NCI-H345 (cell line): Measurements from ENCODE around the gene AIP.

Experiments
- DNase-seq: peaks from one replicate; lab custom pipeline; 2025; lab: John Stamatoyannopoulos, UW

Gene AIP

DNA sequence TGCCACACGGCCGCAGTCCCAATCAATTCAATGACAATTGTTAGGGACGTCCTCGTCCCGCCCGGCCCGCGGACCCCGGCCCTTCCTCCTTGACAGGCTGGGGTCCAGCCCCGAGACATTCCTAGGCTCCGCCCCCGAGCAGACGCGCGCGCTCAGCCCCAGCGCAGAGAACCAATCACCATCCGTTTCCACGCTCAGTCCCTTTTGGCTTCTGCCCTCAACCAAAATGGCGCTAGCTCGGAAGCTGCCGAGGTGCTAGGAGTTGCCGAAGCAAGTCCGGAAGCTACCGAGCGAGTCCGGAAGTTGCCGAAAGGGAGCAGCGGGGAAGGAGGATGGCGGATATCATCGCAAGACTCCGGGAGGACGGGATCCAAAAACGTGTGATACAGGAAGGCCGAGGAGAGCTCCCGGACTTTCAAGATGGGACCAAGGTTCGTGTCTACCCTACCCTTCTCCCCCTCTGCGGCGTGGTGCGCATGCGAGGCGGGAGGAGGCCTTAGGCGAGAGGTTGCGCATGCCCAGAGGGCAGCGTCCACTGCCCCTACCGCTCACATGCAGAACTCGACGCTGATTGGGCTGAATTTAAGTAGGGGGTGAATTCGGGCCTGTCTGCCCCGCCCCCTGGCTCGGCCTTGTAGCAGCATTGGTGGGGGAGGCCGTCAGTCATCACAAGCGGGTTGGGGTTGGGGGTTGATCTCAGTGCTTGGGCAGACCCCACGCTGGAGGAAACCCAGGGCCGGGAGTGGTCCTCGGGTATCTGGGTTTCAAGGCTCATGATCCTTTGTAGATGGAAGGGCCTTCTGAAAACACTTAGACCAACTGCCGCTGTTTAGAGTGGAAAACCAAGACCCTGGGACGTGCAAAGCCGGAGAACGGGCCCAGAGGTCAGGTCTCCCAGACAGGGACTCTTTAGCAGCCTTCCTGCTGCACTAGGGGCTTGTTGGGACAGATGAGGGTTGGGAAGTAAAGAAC lies at the start of gene AIP:
AIP (plus strand) TSS at position 200 of the 972 bp plus-strand sequence; CDS start at position 333, 133 bp downstream.
- DNase-seq = peak; percentile 99

- DNase-seq = no peak
Measured at GRCh38 chr11:67433536-67434394, 49.1 kb upstream of the AIP start.

DNA sequence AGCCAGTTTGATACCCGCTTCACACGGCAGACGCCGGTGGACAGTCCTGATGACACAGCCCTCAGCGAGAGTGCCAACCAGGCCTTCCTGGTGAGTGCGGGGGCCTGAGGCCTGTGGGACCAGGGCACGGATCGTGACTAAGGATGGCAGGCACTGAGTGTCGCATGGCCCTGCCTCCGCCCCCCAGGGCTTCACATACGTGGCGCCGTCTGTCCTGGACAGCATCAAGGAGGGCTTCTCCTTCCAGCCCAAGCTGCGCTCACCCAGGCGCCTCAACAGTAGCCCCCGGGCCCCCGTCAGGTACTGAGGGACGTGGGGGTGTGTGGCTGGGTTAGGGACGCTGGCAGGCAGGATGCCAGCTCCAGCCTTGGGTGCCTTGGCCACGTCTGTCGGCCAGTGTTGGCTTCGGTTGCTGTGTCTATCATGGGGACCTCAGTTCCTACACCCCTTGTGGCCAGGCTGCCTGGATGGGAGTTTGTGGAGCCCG lies 48.4 kb upstream of the AIP start:
- DNase-seq = no peak

- no peak for DNase-seq
Measured at GRCh38 chr11:67435031-67435726, 47.6 kb upstream of the AIP start.

GRCh38 chr11:67435727-67436458 lies 46.9 kb upstream of the AIP start:
- no peak for DNase-seq

GRCh38 chr11:67436459-67437081 lies 46.3 kb upstream of the AIP start:
- no peak for DNase-seq

- no peak for DNase-seq
Measured at GRCh38 chr11:67437082-67437808, 45.6 kb upstream of the AIP start, which contains the start of gene PTPRCAP. PTPRCAP (minus strand) TSS chr11:67437682; CDS start chr11:67437619, 63 bp downstream.

DNA sequence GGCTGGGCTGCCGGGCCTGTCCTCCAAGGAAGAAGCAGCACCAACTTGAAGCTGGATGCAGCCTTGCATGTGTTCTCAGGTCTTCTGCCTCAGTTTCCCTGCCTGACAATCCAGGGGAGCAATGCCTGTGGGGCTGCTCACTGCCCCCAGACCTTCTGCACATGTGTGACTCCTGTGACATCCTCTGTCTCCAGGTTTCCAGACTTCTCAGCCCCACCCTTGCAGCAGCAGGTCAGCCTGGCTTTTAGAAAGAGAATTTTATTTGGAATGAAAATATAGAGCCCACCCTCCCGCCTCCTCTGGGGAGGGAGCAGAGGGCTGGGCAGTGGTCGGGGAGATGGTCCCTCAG lies 45.0 kb upstream of the AIP start:
- DNase-seq = no peak

DNA sequence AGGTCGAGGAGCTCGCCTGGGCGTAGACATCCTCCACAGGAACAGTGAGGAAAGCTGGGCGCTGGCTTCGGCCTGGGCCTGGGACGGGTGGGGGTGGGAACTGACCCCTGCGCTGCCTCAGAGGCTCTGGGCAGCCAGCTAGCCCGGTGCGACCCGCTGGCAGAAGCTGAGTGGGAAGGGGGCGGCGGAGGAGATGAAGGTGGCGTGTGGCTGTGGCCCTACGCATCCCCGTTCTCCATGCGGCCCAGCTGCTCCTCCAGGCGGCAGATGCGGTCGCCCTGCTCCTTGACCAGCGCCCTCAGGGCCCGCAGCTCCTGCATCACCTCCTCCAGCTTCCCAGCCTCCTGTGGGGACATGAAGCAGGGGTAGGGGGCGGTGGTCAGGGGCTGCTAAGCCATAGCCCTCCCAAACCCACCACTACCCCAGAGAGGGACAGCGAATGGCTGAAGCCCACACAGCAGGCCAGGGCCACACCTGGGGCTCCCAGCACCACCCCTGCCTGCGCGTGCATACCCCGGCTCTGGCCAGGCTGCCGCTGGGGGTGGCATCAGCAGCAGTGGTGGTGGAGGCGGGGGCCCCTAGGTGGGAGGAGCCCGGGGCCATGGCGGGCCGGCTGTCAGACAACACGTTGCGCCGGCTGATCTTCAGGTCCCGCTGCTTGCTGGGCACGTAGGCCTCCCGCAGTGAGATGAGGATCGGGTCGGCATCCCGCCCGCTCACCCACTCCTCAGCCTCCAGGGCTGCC lies 44.5 kb upstream of the AIP start:
- DNase-seq = no peak

DNA sequence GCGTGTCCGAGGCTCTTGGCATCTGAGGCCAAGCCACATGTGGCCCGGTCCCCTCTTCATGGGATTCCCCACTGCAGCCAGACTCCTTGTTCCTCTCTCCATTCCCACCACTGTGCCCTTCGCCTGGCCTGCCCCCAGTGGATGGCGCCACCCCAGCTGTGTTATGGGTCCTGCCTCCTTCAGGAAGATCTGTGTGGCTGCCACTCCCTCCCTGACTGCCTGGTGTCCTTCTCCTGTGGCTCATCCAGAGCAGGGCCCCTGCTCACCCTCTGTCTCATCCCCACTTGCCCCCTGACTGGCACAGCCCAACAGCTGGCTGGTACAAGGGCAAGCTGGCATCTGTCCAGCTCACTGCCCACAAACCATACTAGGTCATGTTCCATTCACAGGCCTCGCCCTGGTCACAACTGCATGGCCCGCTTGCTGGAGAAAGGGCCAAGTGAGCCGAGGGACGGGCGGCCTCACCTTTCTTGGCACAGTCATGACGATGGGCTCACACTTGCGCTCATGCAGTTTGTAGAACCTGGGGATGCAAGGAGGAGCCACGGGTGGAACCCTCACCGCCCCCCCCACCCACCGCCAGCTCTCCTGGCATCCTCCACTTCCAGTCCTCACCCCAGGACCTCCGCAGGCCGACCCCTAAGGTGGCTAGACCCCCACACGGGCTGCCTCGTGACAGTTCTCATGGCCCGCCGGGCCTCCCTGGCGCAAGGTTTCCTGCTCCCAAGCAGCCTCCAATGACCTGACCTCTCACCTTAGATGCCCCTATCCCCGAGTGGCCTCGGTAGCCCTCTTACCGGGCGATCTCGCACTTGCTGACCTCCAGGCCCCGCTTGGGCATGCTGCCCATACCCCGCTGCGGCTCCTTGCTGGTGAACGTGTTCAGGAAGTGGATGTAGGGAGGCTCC lies 43.3 kb upstream of the AIP start:
- no peak for DNase-seq

DNA sequence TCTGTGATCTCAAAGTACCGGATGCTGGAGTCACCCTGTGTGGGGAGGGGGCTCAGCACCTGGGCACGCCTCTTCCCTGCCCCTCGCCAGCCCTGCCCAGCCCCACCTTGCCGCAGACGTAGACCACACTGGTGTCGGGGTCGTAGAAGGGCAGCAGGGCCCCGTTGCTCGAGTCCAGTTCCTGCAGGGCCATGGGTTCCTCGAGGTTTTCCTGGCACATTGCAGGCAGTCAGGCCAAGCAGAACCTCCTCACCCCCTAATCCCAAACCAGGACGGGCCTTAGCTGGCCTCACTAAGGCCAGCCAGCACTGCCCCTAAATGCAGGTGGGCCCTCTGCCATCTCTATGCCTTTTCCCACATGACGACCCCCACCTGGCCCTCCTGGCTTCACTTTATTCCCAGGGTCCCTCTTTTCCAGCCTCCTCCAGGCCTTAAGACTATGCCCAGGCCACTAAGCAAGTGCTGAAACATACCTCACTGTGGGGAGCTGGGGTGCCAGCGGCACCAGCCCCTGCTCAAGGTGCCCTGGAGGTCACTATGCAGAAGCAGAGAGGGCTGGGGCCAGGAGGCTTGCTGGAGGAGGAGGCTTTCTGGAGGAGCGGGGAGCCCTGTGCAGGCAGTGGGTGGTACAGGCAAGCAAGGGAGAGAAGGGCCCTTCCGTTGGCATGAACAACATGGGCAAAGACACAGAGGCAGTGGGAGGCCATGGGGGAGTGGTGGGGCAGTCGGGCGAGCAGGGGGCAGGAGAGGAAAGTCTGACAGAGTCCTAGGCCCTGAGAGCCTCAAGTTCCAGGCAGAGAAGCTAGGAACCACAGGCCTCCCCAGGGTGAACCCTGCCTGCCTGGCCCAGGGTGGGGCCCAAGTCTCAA lies 42.4 kb upstream of the AIP start:
- DNase-seq = no peak

- DNase-seq = no peak
Measured at GRCh38 chr11:67441098-67441563, 41.7 kb upstream of the AIP start.

- DNase-seq = no peak
Measured at GRCh38 chr11:67441731-67442351, 41.0 kb upstream of the AIP start.

DNA sequence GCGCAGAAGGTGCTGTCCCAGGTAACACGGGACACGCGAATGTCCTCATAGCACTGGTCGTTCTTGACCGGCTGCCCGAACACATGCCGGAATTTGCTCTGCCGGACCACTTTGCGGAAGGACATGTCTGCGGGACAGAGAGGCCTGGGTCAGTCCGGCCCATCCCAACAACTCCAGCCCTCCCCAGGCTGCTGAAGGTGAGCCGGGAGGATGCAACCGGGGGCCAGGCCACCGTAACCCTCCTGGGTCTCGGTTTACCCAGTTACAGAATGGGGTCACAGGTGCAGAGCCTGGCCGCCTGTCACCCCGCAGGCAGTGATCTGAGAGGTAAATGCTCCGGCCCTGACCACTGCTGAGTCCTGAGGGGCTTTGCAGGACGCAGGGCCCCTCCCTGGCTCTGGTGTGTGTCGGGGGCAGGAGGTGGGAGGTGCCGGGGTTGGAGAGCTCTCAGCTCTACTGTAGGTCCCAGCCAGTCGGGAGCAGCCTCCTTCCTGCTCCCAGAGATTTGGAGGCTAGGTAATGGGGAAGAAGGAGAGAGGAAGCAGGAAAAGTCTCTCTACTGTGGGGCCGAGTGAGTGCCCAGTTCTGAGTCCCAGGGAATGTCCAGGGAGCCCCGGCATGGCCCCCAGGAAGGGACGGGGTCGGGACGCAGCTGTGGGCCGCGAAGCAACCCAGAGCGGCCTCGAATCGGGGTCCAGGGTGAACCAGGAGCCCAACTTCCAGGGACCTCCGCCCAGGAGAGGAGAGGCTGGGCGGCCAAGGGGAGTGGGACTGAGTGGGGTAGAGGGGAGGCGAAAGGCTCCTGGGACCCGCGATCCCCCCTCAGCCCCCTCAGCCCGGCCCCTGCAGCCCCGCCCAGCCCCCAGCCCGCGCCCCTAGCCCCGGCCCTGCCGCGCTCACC lies 40.1 kb upstream of the AIP start:
- DNase-seq = no peak

DNA sequence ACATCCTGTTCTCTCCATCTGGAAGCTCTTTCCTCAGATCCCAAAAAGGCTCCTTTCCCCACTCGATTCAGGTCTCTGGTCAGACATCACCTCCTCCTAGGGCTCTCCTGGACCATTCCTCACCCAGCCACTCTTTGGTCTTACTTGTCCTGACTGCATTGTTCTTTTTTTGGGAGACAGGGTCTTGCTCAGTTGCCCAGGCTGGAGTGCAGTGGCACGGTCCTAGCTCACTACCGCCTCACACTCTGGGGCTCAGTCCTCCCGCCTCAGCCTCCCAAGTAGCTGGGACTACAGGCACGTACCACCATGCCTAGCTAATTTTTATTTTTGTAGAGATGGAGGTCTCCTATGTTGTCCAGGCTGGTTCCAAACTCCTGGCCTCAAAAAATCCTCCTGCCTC lies 37.3 kb upstream of the AIP start:
- no peak for DNase-seq

DNA sequence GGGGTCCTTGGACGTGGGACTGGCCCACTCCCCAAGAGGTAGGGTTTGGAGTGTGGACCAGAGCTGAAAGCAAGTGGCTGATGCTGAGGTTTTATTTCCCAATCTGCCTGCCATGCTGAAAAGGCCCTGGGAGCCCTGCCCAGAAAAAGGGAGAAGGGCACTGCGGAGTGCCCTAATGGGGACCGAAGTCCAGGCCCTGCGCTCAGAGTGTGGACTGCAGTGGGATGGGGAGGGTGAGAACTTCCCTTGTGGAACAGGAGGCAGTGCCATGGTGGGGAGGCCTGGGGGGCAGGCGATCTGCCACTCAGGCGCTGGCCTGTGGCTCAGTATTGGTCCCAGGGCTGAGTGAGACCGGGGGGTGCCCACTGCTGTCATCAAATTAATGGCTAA lies 34.6 kb upstream of the AIP start:
- DNase-seq = no peak
